Nephron (organoid): ENCODE results near the gene CAMK2N2.

Source experiments
- H3K27ac Mint-ChIP-seq, 3 experiments: 2 replicates each; pipeline ENCODE4 v1.8.0; 2020; ENCODE audit warnings: mixed read lengths in 3 of 3, mild to moderate bottlenecking in 2 of 3, moderate library complexity in 1 of 3
- H3K27me3 Mint-ChIP-seq: 2 replicates; pipeline ENCODE4 v1.8.0; 2021; ENCODE audit warnings: low read depth, mild to moderate bottlenecking, moderate library complexity, mixed read lengths
- H3K36me3 Mint-ChIP-seq: 2 replicates; pipeline ENCODE4 v1.8.0; 2020; ENCODE audit warnings: low read depth, mixed read lengths
- H3K4me1 Mint-ChIP-seq: 2 replicates; pipeline ENCODE4 v1.8.0; 2020; ENCODE audit warnings: mixed read lengths
- H3K4me3 Mint-ChIP-seq, 3 experiments: 2 replicates each; pipeline ENCODE4 v1.8.0; 2020; ENCODE audit warnings: mild to moderate bottlenecking in 3 of 3, mixed read lengths in 3 of 3, moderate library complexity in 2 of 3
- H3K9me3 Mint-ChIP-seq: 2 replicates; pipeline ENCODE4 v1.8.0; 2020; ENCODE audit warnings: mixed read lengths
- CTCF ChIP-seq, 3 experiments: fragments of 200-600 bp; sonication (generic); IDR thresholded peaks; one replicate each; pipeline ENCODE4 v1.5.0; 2021; ENCODE audit warnings: antibody characterized with exemption in 3 of 3; ENCODE audit not compliant: unreplicated experiment in 3 of 3

The CAMK2N2 gene

GRCh38 chr3:184239708-184240107 lies 21.6 kb downstream of the CAMK2N2 start:
- peaks cover 26% of the 10 kb centered on the region for H3K27me3 Mint-ChIP-seq
- H3K4me3 Mint-ChIP-seq = no peak overlapping the region
- H3K9me3 Mint-ChIP-seq = no peaks in the 10 kb centered on the region
- peaks cover 17% of the 10 kb centered on the region for H3K36me3 Mint-ChIP-seq
- H3K4me1 Mint-ChIP-seq = no peaks in the 10 kb centered on the region
- H3K27ac Mint-ChIP-seq = no peak overlapping the region
- TF ChIP-seq CTCF (IDR thresholded peaks at IDR 0.05; ENCODE audit: unreplicated experiment in 3 of 3) = no peak

GRCh38 chr3:184239221-184239620 lies 22.1 kb downstream of the CAMK2N2 start:
- H3K27ac Mint-ChIP-seq = no peak overlapping the region
- no peak for TF ChIP-seq CTCF (IDR thresholded peaks at IDR 0.05; ENCODE audit: unreplicated experiment in 3 of 3)
- H3K9me3 Mint-ChIP-seq = no peaks in the 10 kb centered on the region
- H3K27me3 Mint-ChIP-seq = peaks cover 29% of the 10 kb centered on the region
- no peak overlapping the region for H3K4me3 Mint-ChIP-seq
- peaks cover 13% of the 10 kb centered on the region for H3K36me3 Mint-ChIP-seq
- H3K4me1 Mint-ChIP-seq = no peaks in the 10 kb centered on the region

- peaks cover 36% of the 10 kb centered on the region for H3K27me3 Mint-ChIP-seq
- H3K9me3 Mint-ChIP-seq = no peaks in the 10 kb centered on the region
- TF ChIP-seq CTCF (IDR thresholded peaks at IDR 0.05; ENCODE audit: unreplicated experiment in 3 of 3) = no peak
- no peak overlapping the region for H3K27ac Mint-ChIP-seq
- no peaks in the 10 kb centered on the region for H3K4me1 Mint-ChIP-seq
- no peak overlapping the region for H3K4me3 Mint-ChIP-seq
- H3K36me3 Mint-ChIP-seq = peaks cover 13% of the 10 kb centered on the region
Measured at GRCh38 chr3:184238246-184238818, 23.0 kb downstream of the CAMK2N2 start.

- H3K27ac Mint-ChIP-seq = no peak overlapping the region
- peaks cover 7% of the 10 kb centered on the region for H3K36me3 Mint-ChIP-seq
- no peaks in the 10 kb centered on the region for H3K4me1 Mint-ChIP-seq
- H3K9me3 Mint-ChIP-seq = no peaks in the 10 kb centered on the region
- no peak overlapping the region for H3K4me3 Mint-ChIP-seq
- H3K27me3 Mint-ChIP-seq = peaks cover 40% of the 10 kb centered on the region
- no peak for TF ChIP-seq CTCF (IDR thresholded peaks at IDR 0.05; ENCODE audit: unreplicated experiment in 3 of 3)
Measured at GRCh38 chr3:184237807-184238206, 23.5 kb downstream of the CAMK2N2 start.

- Mint-ChIP-seq H3K36me3 (peaks cover 1% of the 10 kb centered on the region), H3K4me1 (no peaks in the 10 kb centered on the region), H3K27me3 (peaks cover 46% of the 10 kb centered on the region), H3K27ac (no peak overlapping the region), H3K4me3 (no peak overlapping the region), H3K9me3 (no peaks in the 10 kb centered on the region)
- TF ChIP-seq CTCF (IDR thresholded peaks at IDR 0.05; ENCODE audit: unreplicated experiment in 3 of 3) = no peak
Measured at GRCh38 chr3:184237211-184237610, 24.1 kb downstream of the CAMK2N2 start.

- Mint-ChIP-seq H3K36me3 (no peaks in the 10 kb centered on the region), H3K9me3 (no peaks in the 10 kb centered on the region), H3K4me3 (no peak overlapping the region), H3K27me3 (peaks cover 52% of the 10 kb centered on the region), H3K4me1 (peaks cover 1% of the 10 kb centered on the region), H3K27ac (no peak overlapping the region)
- TF ChIP-seq CTCF (IDR thresholded peaks at IDR 0.05; ENCODE audit: unreplicated experiment in 3 of 3) = no peak
Measured at GRCh38 chr3:184236636-184237035, 24.7 kb downstream of the CAMK2N2 start.
